ENCODE data around the gene TOP1.

GRCh38 chr20:41031243-41031619 lies 2.6 kb downstream of the TOP1 start:
- no peak for TF ChIP-seq CTCF (IDR thresholded peaks at IDR 0.05 in 4 of 5, conservative IDR thresholded peaks at IDR 0.05 in 1 of 5)
- TF ChIP-seq POLR2A (IDR thresholded peaks at IDR 0.05) = no peak
